HCT116 (cell line): ENCODE results near the gene TMEM51. TPM values are rescaled to one million over a fixed set of nuclear protein-coding genes. Genes with fewer than 3 reads are reported as not detected.

Experiments used
- ATAC-seq: fragments of 200-7000 bp; cut with Tn5 transposase; 2 replicates; pipeline ENCODE4 v1.9.1; 2020; ENCODE audit warnings: mild to moderate bottlenecking, moderate library complexity
- BruUV-seq: library from RNA; stranded (reverse); fragments of 400-500 nt; replicated peaks from 2 replicates; lab custom pipeline; 2021; lab: Mats Ljungman, UMichigan
- CTCF ChIA-PET: fragments of 300-600 bp; sonication (Branson Sonifier 250); formaldehyde crosslinking; loops from one replicate; lab custom pipeline; 2021; ENCODE audit warnings: antibody characterized with exemption; lab: Charles Lee
- POLR2A ChIA-PET: fragments of 300-600, 350-600 bp; sonication (Branson Sonifier 250); formaldehyde crosslinking; loops from one replicate; lab custom pipeline; 2021; ENCODE audit warnings: antibody characterized with exemption; lab: Charles Lee
- RAD21 ChIA-PET, 2 experiments: fragments of 300-600 bp; sonication (Branson Sonifier 250); formaldehyde crosslinking; loops; one replicate each; lab custom pipeline; 2023; ENCODE audit warnings: low total read pairs in 2 of 2; ENCODE audit not compliant: uncharacterized antibody in 2 of 2, unreplicated experiment in 2 of 2, low non-redundant PET in 1 of 2; lab: Charles Lee
- DNase-seq: peaks from one replicate; pipeline ENCODE4 v3.0.0-alpha.2; 2010; ENCODE audit warnings: low read depth, low spot score
- H2AFZ ChIP-seq: fragments of 200-600 bp; shearing (Covaris generic), sonication (generic); 2 replicates; pipeline ENCODE4 v1.6.1; 2017; ENCODE audit warnings: low read depth, mixed run types, mixed read lengths, antibody characterized with exemption, low read length; ENCODE audit not compliant: poor library complexity, severe bottlenecking
- H3K27ac ChIP-seq: 2 replicates; pipeline ENCODE4 v1.5.1; 2012; ENCODE audit warnings: low read depth, low read length
- H3K27me3 ChIP-seq: fragments of 200-600 bp; sonication (generic); 2 replicates; pipeline ENCODE4 v1.6.1; 2016; ENCODE audit warnings: mixed run types, low read length, mixed read lengths; ENCODE audit not compliant: insufficient read depth
- H3K36me3 ChIP-seq, 2 experiments: fragments of 200-500 bp in 1 of 2; fragments of 200-600 bp in 1 of 2; sonication (Bioruptor generic) in 1 of 2; sonication (generic) in 1 of 2; 2 replicates each; pipeline versions ENCODE4 v1.5.1 to v1.6.1; 2014 to 2016; ENCODE audit warnings: low read length in 2 of 2, inconsistent platforms in 1 of 2, mixed read lengths in 1 of 2, mixed run types in 1 of 2; ENCODE audit not compliant: insufficient read depth in 2 of 2, control insufficient read depth in 1 of 2
- H3K4me1 ChIP-seq, 2 experiments: fragments of 200-600 bp in 1 of 2; sonication (generic) in 1 of 2; 2 replicates each; pipeline versions ENCODE4 v1.5.1 to v1.6.1; 2012 to 2017; ENCODE audit warnings: low read length in 2 of 2, inconsistent platforms in 1 of 2, mild to moderate bottlenecking in 1 of 2, mixed read lengths in 1 of 2, mixed run types in 1 of 2, moderate library complexity in 1 of 2; ENCODE audit not compliant: insufficient read depth in 2 of 2, control insufficient read depth in 1 of 2
- H3K4me2 ChIP-seq: fragments of 200-600 bp; sonication (generic); 2 replicates; pipeline ENCODE4 v1.6.1; 2017; ENCODE audit warnings: mixed run types, low read length, mixed read lengths
- H3K4me3 ChIP-seq, 2 experiments: fragments of 200-600 bp in 1 of 2; sonication (generic) in 1 of 2; replicated peaks in 1 of 2; 2 replicates each; pipeline ENCODE4 v1.5.1; 2011 to 2016; ENCODE audit warnings: low read length in 2 of 2, control low read depth in 1 of 2, low read depth in 1 of 2, mild to moderate bottlenecking in 1 of 2, mixed read lengths in 1 of 2, mixed run types in 1 of 2
- H3K79me2 ChIP-seq: fragments of 200-600 bp; sonication (generic); 2 replicates; pipeline ENCODE4 v1.6.1; 2017; ENCODE audit warnings: mild to moderate bottlenecking, mixed run types, low read length, moderate library complexity, mixed read lengths; ENCODE audit not compliant: insufficient read depth
- H3K9ac ChIP-seq: fragments of 200-600 bp; sonication (generic); 2 replicates; pipeline ENCODE4 v1.6.1; 2016; ENCODE audit warnings: low read length, mixed read lengths
- H3K9me2 ChIP-seq: fragments of 200-600 bp; sonication (generic), shearing (Covaris generic); 2 replicates; pipeline ENCODE4 v1.6.1; 2017; ENCODE audit warnings: mixed run types, mild to moderate bottlenecking, moderate library complexity; ENCODE audit not compliant: insufficient read depth
- H3K9me3 ChIP-seq, 2 experiments: fragments of 200-500 bp in 1 of 2; fragments of 200-600 bp in 1 of 2; sonication (Bioruptor generic) in 1 of 2; sonication (generic) in 1 of 2; 2 replicates each; pipeline ENCODE4 v1.6.1; 2014 to 2017; ENCODE audit warnings: low read length in 2 of 2, mixed read lengths in 2 of 2, inconsistent platforms in 1 of 2, low read depth in 1 of 2, mild to moderate bottlenecking in 1 of 2, mixed run types in 1 of 2, moderate library complexity in 1 of 2; ENCODE audit not compliant: control insufficient read depth in 1 of 2, insufficient read depth in 1 of 2
- H4K20me1 ChIP-seq: fragments of 200-600 bp; sonication (generic), shearing (Covaris generic); 2 replicates; pipeline ENCODE4 v1.6.1; 2017; ENCODE audit warnings: mixed run types, mild to moderate bottlenecking, moderate library complexity; ENCODE audit not compliant: insufficient read depth
- CBX3 ChIP-seq: IDR thresholded peaks from 2 replicates; pipeline ENCODE4 v1.6.1; 2012; ENCODE audit warnings: low read depth
- EGR1 ChIP-seq: IDR thresholded peaks from 2 replicates; pipeline ENCODE4 v1.6.1; 2012; ENCODE audit warnings: low read depth
- EZH2 ChIP-seq: fragments of 200-600 bp; sonication (generic); IDR thresholded peaks from 2 replicates; pipeline ENCODE4 v1.6.1; 2017; ENCODE audit warnings: antibody characterized with exemption, mixed run types
- FOSL1 ChIP-seq: IDR thresholded peaks from 2 replicates; pipeline ENCODE4 v1.6.1; 2012; ENCODE audit warnings: low read depth
- JUND ChIP-seq: IDR thresholded peaks from 2 replicates; pipeline ENCODE4 v1.6.1; 2012
- POLR2A ChIP-seq: IDR thresholded peaks from 2 replicates; pipeline ENCODE4 v1.7.0; 2011; ENCODE audit warnings: borderline replicate concordance; ENCODE audit not compliant: insufficient read depth, insufficient read length; ENCODE audit errors: extremely low read depth
- SP1 ChIP-seq: IDR thresholded peaks from 2 replicates; pipeline ENCODE4 v1.6.1; 2012; ENCODE audit warnings: low read depth
- TCF7L2 ChIP-seq: IDR thresholded peaks from 2 replicates; pipeline ENCODE4 v1.7.0; 2011; ENCODE audit warnings: borderline replicate concordance, inconsistent platforms; ENCODE audit not compliant: insufficient read depth, insufficient read length; ENCODE audit errors: extremely low read depth
- YY1 ChIP-seq: IDR thresholded peaks from 2 replicates; pipeline ENCODE4 v1.6.1; 2011; ENCODE audit warnings: low read length, low read depth, moderate library complexity, mild to moderate bottlenecking; ENCODE audit not compliant: insufficient replicate concordance; ENCODE audit errors: extremely low read depth
- intact Hi-C: fragments of 100-400 bp; cut with micrococcal nuclease; formaldehyde crosslinking; loops from 2 replicates; pipeline ENCODE4 v1.10.0; 2022
- total RNA-seq: library from RNA; stranded (reverse); gene quantifications from one replicate; pipeline ENCODE4 v1.2.1, GENCODE V29; 2021; ENCODE audit not compliant: unreplicated experiment
- TF ChIP-seq, protein P1 (sequence below): IDR thresholded peaks from 2 replicates; pipeline ENCODE4 v1.6.1; 2011; ENCODE audit warnings: mild to moderate bottlenecking, low read length, moderate library complexity; ENCODE audit not compliant: insufficient replicate concordance; ENCODE audit errors: extremely low read depth
- TF ChIP-seq, protein P2 (sequence below): IDR thresholded peaks from 2 replicates; pipeline ENCODE4 v1.6.1; 2012
- TF ChIP-seq, protein P3 (sequence below): IDR thresholded peaks from 2 replicates; pipeline ENCODE4 v1.6.1; 2012

TMEM51 gene
- total RNA-seq, 1 experiment from 2014 or later = 16.6 TPM

DNA sequence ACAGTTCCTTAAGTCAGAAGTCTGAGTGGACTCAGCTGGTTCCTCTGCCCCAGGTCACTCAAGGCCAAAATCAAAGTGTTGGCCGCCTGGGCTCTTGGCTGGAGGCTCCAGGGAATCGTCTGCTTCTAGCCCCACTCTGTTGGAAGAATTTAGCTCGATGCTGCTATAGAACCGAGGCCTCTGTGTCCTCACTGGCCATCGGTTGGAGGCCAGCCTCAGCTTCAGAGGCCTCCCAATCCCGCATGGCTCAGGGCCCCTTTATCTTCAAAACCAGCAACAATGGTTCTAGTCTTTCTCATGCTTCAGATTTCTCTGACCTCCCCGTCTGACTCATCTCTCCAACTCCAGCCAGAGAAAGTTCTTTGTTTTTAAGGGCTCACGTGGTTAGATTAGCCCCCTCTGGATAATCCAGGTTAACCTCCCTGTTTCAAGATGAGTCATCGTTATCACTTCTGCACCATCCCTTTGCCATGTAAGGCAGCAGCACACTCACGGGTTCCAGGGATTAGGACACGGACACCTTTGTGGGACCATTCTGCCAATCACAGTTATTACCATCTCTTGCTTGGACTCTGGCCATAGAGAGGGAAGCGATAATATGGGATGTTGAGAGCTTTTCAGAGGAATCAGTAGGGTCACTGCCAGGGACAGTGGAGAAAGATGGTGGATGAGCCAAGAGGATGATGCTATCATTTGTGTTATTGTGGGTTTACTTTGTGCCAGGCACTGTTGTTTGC lies 107.0 kb downstream of the TMEM51 start (continued):
- TF ChIP-seq, protein P1, sequence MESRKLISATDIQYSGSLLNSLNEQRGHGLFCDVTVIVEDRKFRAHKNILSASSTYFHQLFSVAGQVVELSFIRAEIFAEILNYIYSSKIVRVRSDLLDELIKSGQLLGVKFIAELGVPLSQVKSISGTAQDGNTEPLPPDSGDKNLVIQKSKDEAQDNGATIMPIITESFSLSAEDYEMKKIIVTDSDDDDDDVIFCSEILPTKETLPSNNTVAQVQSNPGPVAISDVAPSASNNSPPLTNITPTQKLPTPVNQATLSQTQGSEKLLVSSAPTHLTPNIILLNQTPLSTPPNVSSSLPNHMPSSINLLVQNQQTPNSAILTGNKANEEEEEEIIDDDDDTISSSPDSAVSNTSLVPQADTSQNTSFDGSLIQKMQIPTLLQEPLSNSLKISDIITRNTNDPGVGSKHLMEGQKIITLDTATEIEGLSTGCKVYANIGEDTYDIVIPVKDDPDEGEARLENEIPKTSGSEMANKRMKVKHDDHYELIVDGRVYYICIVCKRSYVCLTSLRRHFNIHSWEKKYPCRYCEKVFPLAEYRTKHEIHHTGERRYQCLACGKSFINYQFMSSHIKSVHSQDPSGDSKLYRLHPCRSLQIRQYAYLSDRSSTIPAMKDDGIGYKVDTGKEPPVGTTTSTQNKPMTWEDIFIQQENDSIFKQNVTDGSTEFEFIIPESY = no peak
- TF ChIP-seq, all 23 proteins: peak for 9

DNA sequence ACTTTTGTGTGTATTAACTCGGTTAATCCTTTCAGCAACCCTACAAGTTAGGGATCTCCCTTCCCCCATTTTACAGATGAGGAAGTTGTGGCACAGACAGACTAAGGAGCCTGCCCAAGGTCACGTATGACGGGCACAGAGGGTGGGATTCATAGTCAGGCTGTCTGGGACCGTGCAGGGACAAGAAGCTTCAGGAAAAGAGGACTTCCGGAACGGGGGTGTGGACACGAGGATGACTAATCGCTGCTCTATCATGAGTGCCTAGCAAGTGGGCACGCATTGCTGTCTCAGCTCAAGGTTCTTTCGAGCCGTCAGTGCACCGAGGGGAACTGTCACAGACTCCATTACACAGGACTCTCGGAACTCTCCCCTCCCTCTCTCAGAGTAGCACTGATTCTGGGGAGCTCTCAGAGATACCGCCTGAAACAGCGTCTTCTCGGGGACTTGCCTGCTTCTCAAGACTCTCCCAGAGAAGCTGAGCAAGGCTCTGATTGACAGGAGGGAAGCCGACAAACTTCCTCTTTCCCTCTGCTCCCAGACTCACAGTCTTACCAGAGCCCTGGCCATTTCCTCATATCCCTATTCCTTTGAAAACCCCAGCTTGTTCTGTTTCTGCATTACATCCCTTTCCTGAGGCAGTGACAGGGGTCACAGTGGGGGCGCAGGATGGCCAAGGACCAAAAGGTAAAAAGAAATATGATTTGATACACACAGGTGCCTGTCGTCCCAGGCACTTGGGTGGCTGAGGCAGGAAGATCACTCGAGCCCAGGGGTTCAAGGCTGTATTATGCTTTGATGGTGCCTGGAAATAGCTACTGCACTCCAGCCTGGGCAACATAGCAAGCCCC lies 107.8 kb downstream of the TMEM51 start:
- Histone ChIP-seq H3K9me3 (peaks cover 7 to 8% of the 10 kb centered on the region in 2 experiments; a peak in 1 of 4 replicates), H3K4me3 (peak overlapping the region; percentile 37 to 56), H3K9me2 (no peaks in the 10 kb centered on the region), H3K27me3 (no peaks in the 10 kb centered on the region), H3K9ac (peak overlapping the region; percentile 54), H4K20me1 (no peaks in the 10 kb centered on the region), H3K4me2 (peak overlapping the region; percentile 95), H3K79me2 (no peaks in the 10 kb centered on the region), H3K36me3 (no peaks in the 10 kb centered on the region), H3K4me1 (peaks cover 22 to 40% of the 10 kb centered on the region in 2 experiments), H3K27ac (peak overlapping the region; percentile 62), H2AFZ (peak overlapping the region; percentile 71)
- ChIA-PET CTCF (interaction anchor here (1.0 to 2.2 kb wide), 2 partner anchors 10 to 133 kb away, joined by 5 to 16 read pairs; no protein-coding TSS in a partner anchor), POLR2A (interaction anchor here (1.2 kb wide), 1 partner anchor 13 kb away, joined by 4 read pairs; no protein-coding TSS in a partner anchor), RAD21 (interaction anchor here in 1 of 2 experiments (1.2 to 1.5 kb wide), 2 partner anchors 109 to 133 kb away, joined by 3 to 6 read pairs; no protein-coding TSS in a partner anchor)
- DNase-seq = peak; percentile 57
- intact Hi-C loops = no loop called here
- ATAC-seq = peak; percentile 76
- no TSS peak for BruUV-seq
- TF ChIP-seq FOSL1 = peak; percentile 71
- peak; percentile 69 for TF ChIP-seq CBX3
- TF ChIP-seq, protein P2, sequence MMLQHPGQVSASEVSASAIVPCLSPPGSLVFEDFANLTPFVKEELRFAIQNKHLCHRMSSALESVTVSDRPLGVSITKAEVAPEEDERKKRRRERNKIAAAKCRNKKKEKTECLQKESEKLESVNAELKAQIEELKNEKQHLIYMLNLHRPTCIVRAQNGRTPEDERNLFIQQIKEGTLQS = no peak
- peak; percentile 39; the same call in 1 of the 2 replicates for TF ChIP-seq SP1
- TF ChIP-seq YY1 = peak; percentile 38
- TF ChIP-seq EGR1 = peak; percentile 47; the same call in 1 of the 2 replicates
- TF ChIP-seq EZH2 = no peak
- TF ChIP-seq POLR2A = no peak
- peak; percentile 40 for TF ChIP-seq TCF7L2
- TF ChIP-seq, protein P3, sequence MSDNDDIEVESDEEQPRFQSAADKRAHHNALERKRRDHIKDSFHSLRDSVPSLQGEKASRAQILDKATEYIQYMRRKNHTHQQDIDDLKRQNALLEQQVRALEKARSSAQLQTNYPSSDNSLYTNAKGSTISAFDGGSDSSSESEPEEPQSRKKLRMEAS = peak; percentile 83
- TF ChIP-seq JUND = peak; percentile 73
